Measurements from ENCODE around the gene EIPR1.
"Not testable (repeated sequence)": the region's sequence is repeated elsewhere in the genome, so short reads cannot be mapped to it uniquely, and the experiment has no call there.

EIPR1 gene

GRCh38 chr2:3285901-3286645 is 91.5 kb downstream of the EIPR1 start:
- no peak overlapping the region for H3K4me3 ChIP-seq (ENCODE audit: low read depth, low read length)
- TF ChIP-seq CTCF (IDR thresholded peaks at IDR 0.05; ENCODE audit: control insufficient read depth, extremely low read depth, insufficient read depth) = no peak
- DNase-seq (ENCODE audit: low read depth) = no peak

GRCh38 chr2:3284657-3285630 is 92.7 kb downstream of the EIPR1 start:
- no peak for DNase-seq (ENCODE audit: low read depth)
- no peak overlapping the region for H3K4me3 ChIP-seq (ENCODE audit: low read depth, low read length)
- TF ChIP-seq CTCF (IDR thresholded peaks at IDR 0.05; ENCODE audit: control insufficient read depth, extremely low read depth, insufficient read depth) = no peak

GRCh38 chr2:3283876-3284656 is 93.6 kb downstream of the EIPR1 start:
- not testable (repeated sequence) for H3K4me3 ChIP-seq (ENCODE audit: low read depth, low read length); DNase-seq (ENCODE audit: low read depth)

GRCh38 chr2:3283206-3283605 is 94.4 kb downstream of the EIPR1 start:
- no peak overlapping the region for H3K4me3 ChIP-seq (ENCODE audit: low read depth, low read length)
- DNase-seq (ENCODE audit: low read depth) = no peak
- no peak for TF ChIP-seq CTCF (IDR thresholded peaks at IDR 0.05; ENCODE audit: control insufficient read depth, extremely low read depth, insufficient read depth)

- H3K4me3 ChIP-seq (ENCODE audit: low read depth, low read length) = no peak overlapping the region
- TF ChIP-seq CTCF (IDR thresholded peaks at IDR 0.05; ENCODE audit: control insufficient read depth, extremely low read depth, insufficient read depth) = no peak
- DNase-seq (ENCODE audit: low read depth) = peak; percentile 51
Observed at GRCh38 chr2:3282056-3282998, 95.3 kb downstream of the EIPR1 start.

GRCh38 chr2:3280683-3281520 is 96.7 kb downstream of the EIPR1 start:
- no peak for DNase-seq (ENCODE audit: low read depth)
- no peak for TF ChIP-seq CTCF (IDR thresholded peaks at IDR 0.05; ENCODE audit: control insufficient read depth, extremely low read depth, insufficient read depth)
- H3K4me3 ChIP-seq (ENCODE audit: low read depth, low read length) = no peak overlapping the region

All from LNCaP clone FGC (cell line).